ENCODE results near the gene BANF2.

DNA sequence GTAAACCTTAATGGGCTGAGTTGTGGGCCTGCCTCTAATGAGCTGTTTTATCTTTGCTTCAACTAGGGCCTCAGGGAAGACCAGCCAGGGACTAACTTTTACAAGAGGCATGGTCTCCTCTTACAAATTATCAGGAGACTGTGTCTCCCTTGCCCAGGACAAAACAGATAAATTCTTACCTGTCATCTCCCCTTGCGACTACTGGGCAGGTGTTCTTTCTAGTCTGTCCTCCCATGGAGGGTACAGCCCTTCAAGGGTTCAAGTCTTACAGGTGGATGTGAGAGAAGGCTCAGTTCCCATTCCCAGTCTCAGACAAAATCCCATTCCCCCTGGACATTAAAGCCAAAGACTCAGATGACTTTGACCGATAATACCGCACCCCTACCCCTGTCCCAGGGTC lies 31.3 kb upstream of the BANF2 start:
- TF ChIP-seq, protein P1, sequence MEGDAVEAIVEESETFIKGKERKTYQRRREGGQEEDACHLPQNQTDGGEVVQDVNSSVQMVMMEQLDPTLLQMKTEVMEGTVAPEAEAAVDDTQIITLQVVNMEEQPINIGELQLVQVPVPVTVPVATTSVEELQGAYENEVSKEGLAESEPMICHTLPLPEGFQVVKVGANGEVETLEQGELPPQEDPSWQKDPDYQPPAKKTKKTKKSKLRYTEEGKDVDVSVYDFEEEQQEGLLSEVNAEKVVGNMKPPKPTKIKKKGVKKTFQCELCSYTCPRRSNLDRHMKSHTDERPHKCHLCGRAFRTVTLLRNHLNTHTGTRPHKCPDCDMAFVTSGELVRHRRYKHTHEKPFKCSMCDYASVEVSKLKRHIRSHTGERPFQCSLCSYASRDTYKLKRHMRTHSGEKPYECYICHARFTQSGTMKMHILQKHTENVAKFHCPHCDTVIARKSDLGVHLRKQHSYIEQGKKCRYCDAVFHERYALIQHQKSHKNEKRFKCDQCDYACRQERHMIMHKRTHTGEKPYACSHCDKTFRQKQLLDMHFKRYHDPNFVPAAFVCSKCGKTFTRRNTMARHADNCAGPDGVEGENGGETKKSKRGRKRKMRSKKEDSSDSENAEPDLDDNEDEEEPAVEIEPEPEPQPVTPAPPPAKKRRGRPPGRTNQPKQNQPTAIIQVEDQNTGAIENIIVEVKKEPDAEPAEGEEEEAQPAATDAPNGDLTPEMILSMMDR (IDR thresholded peaks at IDR 0.05), result no peak
- TF ChIP-seq POLR2A (IDR thresholded peaks at IDR 0.05), result no peak

All from ovary (tissue), 3 donors.